ENCODE measurements around the gene SLC2A13. TPM values are rescaled to one million over a fixed set of nuclear protein-coding genes. Genes with fewer than 3 reads are reported as not detected.

Gene SLC2A13
- total and polyA plus RNA-seq, 4 donors, result 3.2 to 21.4 (median 7.4) TPM

DNA sequence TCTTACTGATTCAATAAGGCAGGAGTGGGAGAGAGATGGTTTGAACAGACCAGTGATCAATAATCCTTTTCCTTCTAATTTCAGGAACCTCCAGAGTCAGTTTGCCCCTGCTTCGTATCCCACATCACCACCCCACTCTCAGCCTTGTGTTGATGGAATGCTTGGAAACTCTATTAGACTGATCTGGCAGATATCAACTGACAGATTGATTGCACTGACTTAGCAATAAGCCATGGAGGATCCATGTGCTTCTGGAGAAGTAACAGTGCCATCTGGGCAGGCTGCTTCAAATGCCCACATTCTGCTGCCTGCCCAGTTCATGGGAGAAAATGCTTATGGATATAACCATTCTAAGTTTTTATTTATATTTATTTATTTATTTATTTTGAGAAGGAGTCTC, 218.0 kb downstream of the SLC2A13 start:
- no peaks in the 10 kb centered on the region for H3K27me3 ChIP-seq (ENCODE audit: control insufficient read depth in 3 of 3, insufficient read depth in 3 of 3, low read length in 2 of 3)
- no peaks in the 10 kb centered on the region for H3K4me1 ChIP-seq (ENCODE audit: control insufficient read depth in 5 of 5, insufficient read depth in 5 of 5, low read length in 5 of 5)
- DNase-seq (no peak), ATAC-seq (ENCODE audit: insufficient read depth, low FRiP score) (no peak)
- H3K9me3 ChIP-seq (ENCODE audit: control insufficient read depth in 4 of 4, insufficient read depth in 3 of 4, low read length in 3 of 4), result no peaks in the 10 kb centered on the region
- no peak overlapping the region for H3K4me3 ChIP-seq
- no peaks in the 10 kb centered on the region for H3K36me3 ChIP-seq (ENCODE audit: control insufficient read depth in 4 of 4, insufficient read depth in 4 of 4, low read length in 4 of 4)
- H3K27ac ChIP-seq (ENCODE audit: low read depth in 1 of 2, low read length in 1 of 2), result no peak overlapping the region
- 95% methylated on average over 1 of the region's 1 CpG for WGBS, 2 donors
- H3K9ac ChIP-seq (ENCODE audit: insufficient read depth in 1 of 2, low read length in 2 of 2), result no peak overlapping the region
- TF ChIP-seq, protein P1, sequence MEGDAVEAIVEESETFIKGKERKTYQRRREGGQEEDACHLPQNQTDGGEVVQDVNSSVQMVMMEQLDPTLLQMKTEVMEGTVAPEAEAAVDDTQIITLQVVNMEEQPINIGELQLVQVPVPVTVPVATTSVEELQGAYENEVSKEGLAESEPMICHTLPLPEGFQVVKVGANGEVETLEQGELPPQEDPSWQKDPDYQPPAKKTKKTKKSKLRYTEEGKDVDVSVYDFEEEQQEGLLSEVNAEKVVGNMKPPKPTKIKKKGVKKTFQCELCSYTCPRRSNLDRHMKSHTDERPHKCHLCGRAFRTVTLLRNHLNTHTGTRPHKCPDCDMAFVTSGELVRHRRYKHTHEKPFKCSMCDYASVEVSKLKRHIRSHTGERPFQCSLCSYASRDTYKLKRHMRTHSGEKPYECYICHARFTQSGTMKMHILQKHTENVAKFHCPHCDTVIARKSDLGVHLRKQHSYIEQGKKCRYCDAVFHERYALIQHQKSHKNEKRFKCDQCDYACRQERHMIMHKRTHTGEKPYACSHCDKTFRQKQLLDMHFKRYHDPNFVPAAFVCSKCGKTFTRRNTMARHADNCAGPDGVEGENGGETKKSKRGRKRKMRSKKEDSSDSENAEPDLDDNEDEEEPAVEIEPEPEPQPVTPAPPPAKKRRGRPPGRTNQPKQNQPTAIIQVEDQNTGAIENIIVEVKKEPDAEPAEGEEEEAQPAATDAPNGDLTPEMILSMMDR (IDR thresholded peaks at IDR 0.05; ENCODE audit: control extremely low read depth, extremely low read depth), result no peak

DNA sequence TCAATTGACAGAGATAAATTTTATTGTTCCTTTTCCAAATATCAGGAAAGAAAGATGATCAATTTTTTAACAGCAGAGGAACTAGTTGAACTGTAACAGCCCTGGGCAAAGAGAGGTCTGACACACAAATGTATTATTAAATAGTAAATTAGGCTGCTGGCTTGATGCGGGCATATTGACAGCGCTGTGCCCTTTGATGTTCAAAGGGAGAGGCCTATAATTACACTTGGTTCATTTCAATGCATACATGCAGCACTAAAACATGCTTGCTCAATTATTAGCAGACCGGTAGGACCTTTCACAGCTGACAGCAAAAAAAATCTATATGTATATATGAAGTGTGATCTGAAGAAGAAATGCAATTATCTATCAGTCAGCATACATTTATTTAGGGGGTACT, 219.8 kb downstream of the SLC2A13 start:
- Histone ChIP-seq H3K4me3 (no peak overlapping the region), H3K27me3 (ENCODE audit: control insufficient read depth in 3 of 3, insufficient read depth in 3 of 3, low read length in 2 of 3) (no peaks in the 10 kb centered on the region), H3K9me3 (ENCODE audit: control insufficient read depth in 4 of 4, insufficient read depth in 3 of 4, low read length in 3 of 4) (no peaks in the 10 kb centered on the region), H3K36me3 (ENCODE audit: control insufficient read depth in 4 of 4, insufficient read depth in 4 of 4, low read length in 4 of 4) (no peaks in the 10 kb centered on the region), H3K4me1 (ENCODE audit: control insufficient read depth in 5 of 5, insufficient read depth in 5 of 5, low read length in 5 of 5) (no peaks in the 10 kb centered on the region), H3K9ac (ENCODE audit: insufficient read depth in 1 of 2, low read length in 2 of 2) (no peak overlapping the region), H3K27ac (ENCODE audit: low read depth in 1 of 2, low read length in 1 of 2) (no peak overlapping the region)
- TF ChIP-seq, protein P1 (IDR thresholded peaks at IDR 0.05; ENCODE audit: control extremely low read depth, extremely low read depth), result no peak
- DNase-seq (no peak), ATAC-seq (ENCODE audit: insufficient read depth, low FRiP score) (no peak)
- 88 to 96% methylated on average over 3 of the region's 3 CpGs for whole genome bisulfite sequencing, 2 donors

DNA sequence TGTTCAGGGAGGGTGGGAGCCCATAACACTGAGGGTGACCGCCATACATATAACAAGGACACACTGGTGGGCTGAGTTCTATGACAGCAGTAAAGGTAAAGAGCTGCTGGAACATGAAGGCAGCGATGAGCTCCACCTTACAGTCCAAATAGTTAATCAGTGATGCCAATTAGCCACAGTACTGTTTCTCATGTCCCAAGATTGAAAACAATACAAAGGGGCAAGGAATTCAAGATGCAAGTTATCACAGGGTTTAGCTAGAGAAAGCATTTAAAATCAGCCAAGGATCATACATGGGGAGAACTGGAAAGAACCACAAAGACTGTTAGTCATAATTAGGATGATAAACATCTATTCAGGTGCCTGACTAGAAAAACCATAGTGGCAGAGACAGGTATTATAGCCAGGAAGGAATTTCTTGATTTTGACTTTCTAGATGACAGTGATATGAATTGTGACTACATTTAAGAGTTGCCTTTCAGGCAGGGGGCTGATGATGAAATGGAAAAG, 221.2 kb downstream of the SLC2A13 start:
- H3K27me3 ChIP-seq (ENCODE audit: control insufficient read depth in 3 of 3, insufficient read depth in 3 of 3, low read length in 2 of 3), result no peaks in the 10 kb centered on the region
- no peak overlapping the region for H3K4me3 ChIP-seq
- TF ChIP-seq, protein P1 (IDR thresholded peaks at IDR 0.05; ENCODE audit: control extremely low read depth, extremely low read depth), result no peak
- H3K9me3 ChIP-seq (ENCODE audit: control insufficient read depth in 4 of 4, insufficient read depth in 3 of 4, low read length in 3 of 4), result peaks cover 0 to 3% (median 0%) of the 10 kb centered on the region in 4 donors
- H3K27ac ChIP-seq (ENCODE audit: low read depth in 1 of 2, low read length in 1 of 2), result no peak overlapping the region
- no peaks in the 10 kb centered on the region for H3K36me3 ChIP-seq (ENCODE audit: control insufficient read depth in 4 of 4, insufficient read depth in 4 of 4, low read length in 4 of 4)
- DNase-seq, result no peak
- H3K4me1 ChIP-seq (ENCODE audit: control insufficient read depth in 5 of 5, insufficient read depth in 5 of 5, low read length in 5 of 5), result no peaks in the 10 kb centered on the region
- H3K9ac ChIP-seq (ENCODE audit: insufficient read depth in 1 of 2, low read length in 2 of 2), result no peak overlapping the region
- 95 to 96% methylated on average over 2 of the region's 2 CpGs for WGBS, 2 donors
- ATAC-seq (ENCODE audit: insufficient read depth, low FRiP score), result no peak

DNA sequence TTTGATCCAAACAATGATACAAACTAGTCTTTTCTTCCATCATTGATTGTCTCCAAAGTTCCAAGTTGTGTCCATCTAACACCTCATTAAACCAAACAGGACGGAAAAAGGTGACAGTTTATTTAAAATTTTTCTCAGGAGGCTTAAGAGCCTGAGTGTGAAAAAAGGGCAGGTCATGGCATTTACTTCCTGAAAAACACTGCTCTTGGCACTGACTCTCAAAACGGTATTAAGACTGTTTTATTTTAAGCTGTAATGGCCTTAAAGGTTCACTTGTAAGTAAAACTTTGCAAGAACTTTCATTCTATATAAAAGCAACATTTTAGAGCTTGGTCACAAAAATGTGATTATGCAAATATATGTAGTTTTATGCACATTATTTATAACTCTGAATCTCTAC, 222.5 kb downstream of the SLC2A13 start:
- TF ChIP-seq, protein P1 (IDR thresholded peaks at IDR 0.05; ENCODE audit: control extremely low read depth, extremely low read depth), result no peak
- 32 to 48% methylated on average over 2 of the region's 2 CpGs for WGBS, 2 donors

More for the DNA sequence above, 222.5 kb downstream of the SLC2A13 start:
- no peak overlapping the region for H3K27ac ChIP-seq (ENCODE audit: low read depth in 1 of 2, low read length in 1 of 2)
- no peak overlapping the region for H3K4me3 ChIP-seq
- H3K9ac ChIP-seq (ENCODE audit: insufficient read depth in 1 of 2, low read length in 2 of 2), result no peak overlapping the region
- no peaks in the 10 kb centered on the region for H3K36me3 ChIP-seq (ENCODE audit: control insufficient read depth in 4 of 4, insufficient read depth in 4 of 4, low read length in 4 of 4)
- ATAC-seq (ENCODE audit: insufficient read depth, low FRiP score) (no peak), DNase-seq (peak in 1 of 3 donors; percentile 4)
- H3K9me3 ChIP-seq (ENCODE audit: control insufficient read depth in 4 of 4, insufficient read depth in 3 of 4, low read length in 3 of 4), result peaks cover 0 to 10% (median 5%) of the 10 kb centered on the region in 4 donors
- H3K4me1 ChIP-seq (ENCODE audit: control insufficient read depth in 5 of 5, insufficient read depth in 5 of 5, low read length in 5 of 5), result no peaks in the 10 kb centered on the region
- H3K27me3 ChIP-seq (ENCODE audit: control insufficient read depth in 3 of 3, insufficient read depth in 3 of 3, low read length in 2 of 3), result no peaks in the 10 kb centered on the region

Data from lung (tissue), 12 donors.